Measurements from ENCODE around the gene TSACC.
"Not testable (repeated sequence)": the region's sequence is repeated elsewhere in the genome, so short reads cannot be mapped to it uniquely, and the experiment has no call there.

Gene TSACC

GRCh38 chr1:156347331-156347730 is 9.0 kb downstream of the TSACC start:
- DNase-seq, result no peak

GRCh38 chr1:156352481-156352880 is 14.2 kb downstream of the TSACC start:
- not testable (repeated sequence) for DNase-seq

GRCh38 chr1:156356262-156356874 is 18.0 kb downstream of the TSACC start:
- DNase-seq, result no peak

DNA sequence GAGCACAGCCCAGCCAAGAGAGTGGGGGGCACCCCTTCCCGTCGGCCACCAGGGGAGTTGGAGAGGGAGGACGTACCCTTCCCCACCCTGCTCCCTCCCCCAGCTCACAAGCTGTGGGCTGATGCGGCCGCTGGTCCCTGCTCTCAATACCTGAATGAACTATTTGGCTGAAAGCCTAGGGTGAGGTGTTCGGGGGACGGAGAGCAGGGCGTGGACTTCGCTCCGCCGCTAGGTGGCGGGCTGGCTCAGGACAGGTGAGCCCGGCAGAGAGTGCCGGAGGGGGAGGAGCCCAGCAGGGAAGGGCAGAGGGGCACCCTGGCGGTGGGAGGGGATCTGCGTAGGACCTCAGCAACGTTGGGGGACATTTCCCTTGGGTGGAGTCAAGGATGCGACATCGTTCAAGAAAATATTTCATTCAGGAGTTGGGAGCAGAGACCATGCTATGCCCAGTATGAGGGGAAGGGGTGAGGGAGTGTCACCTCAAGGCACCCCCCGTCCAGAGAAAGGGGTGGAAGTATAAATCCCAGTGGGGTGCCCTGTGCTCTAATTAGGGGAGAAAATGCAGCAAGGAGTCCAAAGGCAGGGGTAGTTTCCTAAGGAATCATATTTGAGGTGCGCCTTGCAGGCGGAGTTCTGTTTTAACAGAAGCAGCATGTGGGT is 18.7 kb downstream of the TSACC start:
- DNase-seq, result peak; percentile 93

GRCh38 chr1:156357977-156358376 is 19.7 kb downstream of the TSACC start:
- DNase-seq, result no peak

DNA sequence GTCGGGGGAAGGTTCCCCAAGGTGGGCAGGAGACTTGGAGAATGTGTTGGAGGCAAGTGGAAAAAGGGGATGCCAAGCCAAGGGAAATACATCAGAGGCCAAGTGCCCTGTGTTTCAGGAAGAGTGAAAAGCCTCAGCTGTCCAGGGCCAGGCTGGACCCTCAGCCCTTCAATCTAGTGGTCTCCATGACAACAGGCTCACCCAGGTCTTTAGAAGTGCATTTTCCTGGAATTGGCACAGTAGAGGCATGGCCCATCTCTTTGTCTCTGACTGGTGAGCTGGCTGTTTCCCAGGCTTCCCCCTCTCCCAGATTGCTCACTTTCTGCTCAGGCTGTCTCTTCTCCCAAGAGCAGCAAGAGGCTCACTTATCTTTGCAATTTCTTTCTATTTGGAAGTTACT is 20.3 kb downstream of the TSACC start:
- DNase-seq, result no peak

- DNase-seq, result no peak
Measured at GRCh38 chr1:156359249-156359648, 20.9 kb downstream of the TSACC start.

DNA sequence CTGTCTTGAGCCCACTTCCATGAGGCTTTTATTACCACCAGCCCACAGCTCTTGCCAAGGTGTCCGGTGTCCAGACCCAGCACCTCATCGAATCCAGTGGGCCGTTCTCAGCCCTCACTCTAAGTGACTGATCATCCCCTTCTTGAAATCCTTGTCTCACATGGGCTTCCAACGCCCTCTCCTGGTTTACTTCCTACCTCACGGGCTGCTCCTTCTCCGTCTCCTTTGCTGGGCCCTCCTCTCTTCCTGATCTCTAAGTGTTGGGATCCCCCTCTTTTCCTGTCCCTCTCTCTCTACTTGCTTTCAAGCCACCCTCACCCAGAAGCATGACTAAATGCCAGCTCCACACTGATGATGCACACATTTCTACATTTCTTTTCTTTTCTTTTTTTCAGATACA is 21.6 kb downstream of the TSACC start:
- no peak for DNase-seq

GRCh38 chr1:156360534-156360933 is 22.2 kb downstream of the TSACC start:
- DNase-seq, result no peak

DNA sequence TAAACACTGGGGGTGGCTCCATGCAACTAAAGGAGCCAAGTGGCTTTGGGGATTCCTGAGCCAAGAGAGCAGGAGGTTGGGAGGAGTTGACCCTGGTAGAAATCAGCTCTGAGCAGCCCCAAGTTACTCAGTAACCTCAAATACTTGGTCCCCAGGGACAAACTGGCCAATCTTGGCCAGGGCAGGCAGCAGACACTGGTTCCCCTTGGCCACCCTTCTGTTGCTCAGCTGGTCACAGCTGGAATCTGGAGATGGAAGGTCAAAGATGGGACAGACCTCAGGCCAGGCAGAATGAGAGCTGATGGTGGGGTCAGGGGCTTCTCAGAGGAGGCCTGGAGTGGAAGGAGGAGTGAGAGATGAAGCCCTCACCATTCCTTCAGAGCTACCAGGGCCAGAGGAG is 27.4 kb downstream of the TSACC start:
- DNase-seq, result no peak

DNA sequence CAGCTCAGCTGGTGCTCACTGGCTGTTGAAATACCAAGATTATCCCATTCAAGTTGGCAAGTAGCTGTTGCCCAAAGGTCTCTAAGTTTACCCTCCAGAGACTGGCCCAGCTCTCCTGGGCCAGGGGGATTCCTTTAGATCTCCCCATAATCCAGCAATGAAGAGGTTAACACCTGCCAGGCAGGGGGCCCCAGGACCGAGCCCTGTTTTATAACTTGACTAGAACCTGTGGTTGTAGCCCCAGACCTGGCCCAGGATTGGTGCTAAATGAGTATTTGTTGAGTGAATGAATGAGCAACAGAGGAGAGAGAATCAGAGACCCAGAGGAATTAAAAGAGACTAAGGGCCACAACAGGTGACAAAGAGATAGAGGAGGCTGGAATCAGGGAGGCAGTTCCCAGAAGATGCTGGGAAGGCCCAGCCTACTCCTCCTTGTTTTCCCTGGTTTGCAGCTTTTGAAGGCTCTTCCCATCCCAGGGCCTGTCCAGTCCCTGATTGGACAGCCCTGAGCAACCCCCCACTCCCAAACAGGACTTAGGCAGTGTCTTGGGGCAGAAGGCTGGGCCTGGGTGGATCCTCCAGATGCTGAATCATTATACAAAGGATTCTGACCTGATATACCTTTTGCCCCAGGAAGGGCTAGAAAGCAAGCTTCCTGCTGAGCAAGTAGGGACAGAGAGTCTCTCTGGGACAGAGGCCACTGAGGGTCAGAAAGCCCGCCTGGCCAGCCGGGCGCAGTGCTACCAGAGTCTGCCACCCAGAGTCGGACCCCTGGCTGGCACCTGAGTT is 28.2 kb downstream of the TSACC start:
- no peak for DNase-seq

GRCh38 chr1:156367383-156368156 is 29.2 kb downstream of the TSACC start:
- no peak for DNase-seq

- no peak for DNase-seq
Measured at GRCh38 chr1:156368157-156368658, 29.9 kb downstream of the TSACC start.

- DNase-seq, result peak; percentile 68
Measured at GRCh38 chr1:156368889-156369684, 30.8 kb downstream of the TSACC start, which contains the start of gene RHBG. RHBG (plus strand) TSS chr1:156369211; CDS start chr1:156369250, 39 bp downstream.

DNA sequence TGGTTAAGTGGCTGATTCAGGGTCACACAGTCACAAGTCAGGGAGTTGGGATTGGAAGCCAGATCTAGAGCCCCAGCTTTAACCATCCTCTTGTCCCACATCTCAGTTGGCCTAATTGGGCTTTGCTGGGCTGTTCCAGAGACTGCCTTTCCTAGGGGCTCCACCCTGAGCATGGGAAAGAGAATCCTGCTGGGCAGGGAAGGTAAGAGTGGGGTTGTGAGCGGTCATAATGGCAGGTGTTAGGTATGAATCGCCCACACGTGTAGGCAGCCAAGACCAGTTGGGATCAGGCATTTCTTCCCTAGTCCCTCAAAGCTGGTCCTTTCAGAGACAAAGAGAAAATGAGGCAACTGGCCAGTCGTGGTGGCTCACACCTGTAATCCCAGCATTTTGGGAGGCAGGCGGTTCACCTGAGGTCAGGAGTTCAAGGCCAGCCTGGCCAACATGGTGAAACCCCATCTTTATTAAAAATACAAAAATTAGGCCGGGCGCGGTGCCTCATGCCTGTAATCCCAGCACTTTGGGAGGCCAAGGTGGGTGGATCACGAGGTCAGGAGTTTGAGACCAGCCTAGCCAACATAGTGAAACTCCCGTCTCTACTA is 31.5 kb downstream of the TSACC start:
- DNase-seq, result not testable (repeated sequence)

- DNase-seq, result no peak
Measured at GRCh38 chr1:156371553-156372264, 33.4 kb downstream of the TSACC start.

GRCh38 chr1:156372265-156372586 is 33.9 kb downstream of the TSACC start:
- DNase-seq, result no peak

DNA sequence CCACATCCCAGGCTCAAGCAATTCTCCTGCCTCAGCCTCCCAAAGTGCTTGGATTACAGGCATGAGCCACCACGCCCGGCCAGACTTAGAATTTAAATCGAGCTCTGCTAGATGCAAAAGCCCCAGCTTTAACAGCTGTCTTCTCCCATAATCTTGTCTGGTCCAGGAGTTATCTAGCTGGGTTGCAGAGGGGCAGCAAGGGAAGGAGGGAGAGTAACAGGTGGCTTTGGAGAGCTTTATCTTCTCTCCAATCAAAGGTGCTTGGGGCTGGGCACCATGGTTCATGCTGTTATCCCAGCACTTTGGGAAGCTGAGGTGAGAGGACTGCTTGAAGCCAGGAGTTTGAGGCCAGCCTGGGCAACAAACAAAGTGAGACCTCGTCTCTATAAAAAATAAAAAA is 34.5 kb downstream of the TSACC start:
- no peak for DNase-seq

GRCh38 chr1:156373546-156373945 is 35.2 kb downstream of the TSACC start:
- DNase-seq, result no peak

DNA sequence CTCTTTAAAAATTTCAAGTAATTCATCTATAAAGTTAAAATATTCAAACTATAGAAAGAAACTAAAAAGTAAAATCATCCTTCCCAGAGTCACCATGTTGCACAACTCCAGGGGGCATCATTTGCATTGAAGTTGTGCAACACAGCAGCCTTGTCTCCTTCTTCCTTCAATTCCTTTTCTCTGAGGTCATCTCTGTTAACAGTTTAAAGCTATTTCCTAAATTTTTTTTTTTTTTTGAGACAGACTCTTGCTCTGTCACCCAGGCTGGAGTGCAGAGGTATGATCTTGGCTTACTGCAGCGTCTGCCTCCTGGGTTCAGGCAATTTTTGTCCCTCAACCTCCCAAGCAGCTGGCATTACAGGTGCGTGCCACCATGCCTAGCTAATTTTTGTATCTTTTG is 37.8 kb downstream of the TSACC start:
- no peak for DNase-seq

All from NCI-H526 treated with DMSO at 0.1 percent for 48 hours (cell line).